GM21515 (cell line): ENCODE data around the gene PIWIL4.
"Not testable (repeated sequence)": the region's sequence is repeated elsewhere in the genome, so short reads cannot be mapped to it uniquely, and the experiment has no call there.

Source experiments
- ATAC-seq: cut with Tn5 transposase; IDR thresholded peaks from one replicate; pipeline ENCODE4 v1.9.1; 2021; ENCODE audit not compliant: unreplicated experiment

The PIWIL4 gene

DNA sequence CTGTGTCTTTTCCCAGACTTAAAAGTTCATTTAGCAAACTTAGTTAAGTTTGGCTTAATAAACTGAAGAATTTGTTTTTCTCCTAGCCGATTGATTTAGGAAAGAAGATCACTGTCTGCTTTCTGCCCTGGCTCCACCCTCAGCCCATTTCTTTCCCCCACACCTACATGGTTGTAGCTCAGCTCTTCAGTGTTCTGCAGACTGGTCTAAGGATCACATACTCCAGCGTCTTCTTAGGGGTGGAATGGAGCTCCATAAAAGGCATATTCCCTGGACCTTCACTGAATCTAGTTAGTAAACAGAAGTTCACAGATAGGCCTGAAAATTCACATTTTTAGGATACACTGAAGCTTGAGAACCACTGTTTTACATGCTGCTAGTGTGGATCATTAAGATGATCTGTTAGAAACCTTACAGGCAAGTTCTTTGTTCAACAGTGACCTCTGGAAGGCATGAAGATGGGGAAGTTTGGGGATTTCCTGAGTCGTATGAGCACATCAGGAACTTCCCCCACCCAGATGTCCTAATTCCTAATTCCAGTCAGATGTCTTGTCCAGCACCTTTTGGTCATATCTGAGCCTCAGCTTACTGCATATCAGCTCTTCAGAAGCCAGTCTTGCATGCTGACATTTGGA lies 16.8 kb downstream of the PIWIL4 start:
- ATAC-seq: no peak

DNA sequence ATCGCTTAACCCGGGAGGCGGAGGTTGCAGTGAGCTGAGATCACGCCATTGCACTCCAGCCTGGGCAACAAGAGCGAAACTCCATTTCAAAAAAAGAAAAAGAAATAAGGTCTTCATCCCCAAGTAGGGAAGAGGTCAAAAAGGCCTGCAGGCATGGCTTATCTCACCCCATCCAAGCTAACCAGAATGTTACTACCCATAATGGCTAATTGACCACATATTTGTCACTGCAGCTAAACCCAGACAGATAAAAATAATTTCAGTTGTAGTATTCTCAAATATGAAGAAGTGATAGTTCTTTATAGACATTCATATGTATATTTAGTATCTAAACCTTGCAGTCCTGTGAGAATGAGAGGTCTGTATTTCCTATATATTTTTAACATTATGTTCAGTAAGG lies 17.8 kb downstream of the PIWIL4 start:
- ATAC-seq: no peak

DNA sequence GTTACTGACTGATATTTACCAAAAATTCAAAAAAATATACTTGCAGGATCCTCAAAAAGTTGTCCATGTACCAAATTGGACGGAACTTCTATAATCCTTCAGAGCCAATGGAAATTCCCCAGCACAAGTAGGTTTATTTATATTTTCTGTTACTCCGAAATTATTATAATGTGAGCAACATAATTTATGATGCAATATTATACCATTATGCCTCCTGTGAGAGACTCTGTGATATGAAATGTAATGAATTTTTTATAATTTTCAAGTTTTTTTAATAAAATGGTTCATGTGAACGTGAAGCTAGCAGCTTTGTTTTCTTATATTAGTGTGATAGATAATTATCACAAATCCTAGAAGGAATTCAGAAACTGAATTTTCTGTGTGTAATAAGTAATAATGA lies 18.2 kb downstream of the PIWIL4 start:
- no peak for ATAC-seq

DNA sequence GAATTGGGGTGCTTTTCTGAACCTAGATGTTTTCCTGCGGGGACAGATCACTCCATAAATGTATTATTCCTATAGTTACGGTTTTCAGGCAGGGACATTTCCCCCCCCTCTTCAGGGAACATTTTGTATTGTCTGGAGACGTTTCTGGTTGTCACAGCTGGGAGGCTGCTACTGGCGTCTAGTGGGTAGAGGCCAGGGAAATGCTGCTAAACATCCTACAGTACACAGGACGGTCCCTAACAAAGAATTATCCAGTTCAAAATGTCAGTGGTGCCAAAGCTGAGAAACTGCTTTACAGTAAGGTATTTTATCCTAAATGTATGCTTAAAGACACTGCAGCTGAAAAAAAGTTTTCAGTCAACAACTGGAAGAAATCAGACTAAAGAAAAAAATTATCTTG lies 19.4 kb downstream of the PIWIL4 start:
- ATAC-seq: no peak

- ATAC-seq: no peak
Measured at GRCh38 chr11:94586978-94587377, 19.8 kb downstream of the PIWIL4 start.

- ATAC-seq: no peak
Measured at GRCh38 chr11:94588366-94588942, 21.3 kb downstream of the PIWIL4 start.

- no peak for ATAC-seq
Measured at GRCh38 chr11:94590352-94591041, 23.3 kb downstream of the PIWIL4 start.

DNA sequence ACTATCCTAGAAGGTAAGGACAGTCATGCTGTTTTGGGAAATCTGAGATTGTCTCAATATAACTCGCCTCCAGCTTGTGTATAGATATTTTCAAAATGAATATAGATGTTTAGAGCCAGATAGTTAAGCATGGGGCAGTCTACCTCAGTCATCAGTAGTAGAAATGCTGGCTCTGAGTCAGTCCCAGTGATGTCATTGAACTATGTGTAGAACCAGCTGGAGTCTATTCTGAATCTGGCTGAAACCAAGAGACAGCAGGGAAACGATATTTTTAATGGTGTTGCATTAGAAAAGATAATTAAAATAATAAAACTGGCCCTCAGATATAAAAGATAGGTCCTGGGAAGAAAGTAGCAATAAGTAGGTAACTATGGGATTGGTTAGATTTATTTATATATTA lies 25.9 kb downstream of the PIWIL4 start:
- peak; percentile 58 for ATAC-seq

DNA sequence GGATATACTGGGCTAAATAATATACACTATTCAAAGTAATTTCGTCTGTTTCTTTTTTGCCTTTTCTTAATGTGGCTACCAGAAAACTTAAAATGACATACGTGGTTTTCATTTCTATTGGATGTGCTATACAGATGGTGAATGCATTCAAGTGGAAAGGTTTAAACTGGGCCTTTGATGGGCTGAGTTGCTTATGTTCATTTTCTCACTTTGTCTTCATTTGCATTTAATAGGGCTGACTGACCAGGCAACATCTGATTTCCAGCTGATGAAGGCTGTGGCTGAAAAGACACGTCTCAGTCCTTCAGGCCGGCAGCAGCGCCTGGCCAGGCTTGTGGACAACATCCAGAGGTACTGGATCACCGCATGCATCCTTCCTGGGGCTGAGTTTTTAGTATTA lies 27.9 kb downstream of the PIWIL4 start:
- ATAC-seq: peak; percentile 45

DNA sequence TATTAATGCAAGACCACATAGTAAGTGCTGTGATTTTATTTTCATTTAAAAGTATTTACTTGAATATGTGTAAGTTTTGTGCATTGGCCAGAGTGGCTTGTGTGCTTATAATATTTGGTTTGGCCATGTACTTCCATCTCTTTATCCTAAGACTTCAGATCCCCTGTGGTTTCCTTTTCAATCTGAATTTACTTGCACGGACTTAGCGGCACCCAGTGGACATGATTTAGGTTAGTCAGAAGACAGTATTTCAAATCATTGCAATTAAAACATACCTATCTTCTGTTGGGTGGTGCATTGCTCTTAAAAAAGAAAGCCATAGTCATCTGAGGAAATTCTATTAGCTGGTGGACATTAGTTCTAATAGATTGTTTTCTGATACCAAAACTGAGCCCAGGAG lies 30.7 kb downstream of the PIWIL4 start:
- ATAC-seq: no peak

- ATAC-seq: no peak
Measured at GRCh38 chr11:94599510-94599909, 32.3 kb downstream of the PIWIL4 start.

DNA sequence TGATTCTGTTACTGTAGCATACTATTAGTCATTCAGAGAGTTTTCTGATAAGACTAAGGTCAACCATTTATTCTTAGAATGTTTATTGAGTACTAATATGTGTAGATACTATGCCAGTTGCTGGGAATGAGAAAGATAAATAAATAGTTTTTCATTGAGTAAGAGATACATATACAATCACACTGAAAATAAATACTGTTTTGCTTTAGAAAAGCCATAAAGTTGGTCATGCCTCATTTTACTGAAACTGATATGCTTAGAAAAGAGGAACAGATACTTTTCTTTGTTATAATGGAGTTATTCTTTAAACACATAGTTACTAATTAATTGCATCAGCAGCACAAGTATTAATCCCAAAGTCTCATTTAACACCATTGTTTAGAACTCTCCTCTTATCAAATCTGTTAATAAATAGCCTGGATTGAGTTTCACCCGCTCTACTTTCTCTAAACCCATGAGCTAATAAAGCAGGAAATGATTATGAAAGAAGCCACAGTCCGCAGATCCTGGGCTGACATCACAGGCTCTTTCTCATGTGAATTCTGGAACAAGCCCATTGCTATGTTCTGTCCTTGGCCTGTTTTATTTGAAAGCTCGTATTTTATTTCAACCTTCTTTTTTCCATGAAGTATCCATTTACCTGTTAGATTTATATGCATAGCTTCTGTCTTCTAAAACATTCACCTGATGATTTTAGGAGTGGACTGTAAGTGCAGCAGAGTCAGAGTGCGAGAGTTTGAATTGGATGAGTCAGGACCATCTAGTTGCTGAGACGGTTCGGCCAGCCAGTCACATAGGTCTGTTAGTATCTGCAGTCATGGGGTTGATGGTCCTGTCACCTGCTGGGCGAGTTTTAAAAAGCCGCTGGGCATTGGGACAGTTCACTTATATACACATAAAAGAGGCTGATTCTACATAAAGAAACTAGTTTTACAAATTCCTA lies 35.5 kb downstream of the PIWIL4 start:
- ATAC-seq: peak; percentile 82

DNA sequence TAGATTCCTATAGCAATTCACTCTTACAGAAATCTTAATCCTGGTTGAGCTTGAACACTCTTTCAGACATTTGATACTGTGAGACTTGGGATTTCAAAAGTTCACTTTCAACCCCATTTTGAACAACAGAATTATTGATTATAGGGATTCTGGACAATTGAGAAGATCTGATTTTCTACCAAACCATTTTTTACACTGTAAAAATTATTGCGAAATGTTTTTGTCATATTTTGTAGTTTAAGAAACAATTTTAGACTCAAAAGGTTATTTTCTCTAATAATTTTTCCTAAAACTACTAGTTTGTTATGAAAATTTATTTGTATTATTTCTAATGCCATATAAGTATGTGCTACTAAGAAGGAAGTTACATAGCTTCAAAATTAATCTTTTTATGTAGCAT lies 36.4 kb downstream of the PIWIL4 start:
- no peak for ATAC-seq

- ATAC-seq: no peak
Measured at GRCh38 chr11:94604482-94604881, 37.3 kb downstream of the PIWIL4 start.

GRCh38 chr11:94613120-94613519 lies 46.0 kb downstream of the PIWIL4 start:
- no peak for ATAC-seq

GRCh38 chr11:94623120-94623735 lies 56.1 kb downstream of the PIWIL4 start:
- ATAC-seq: no peak

GRCh38 chr11:94625422-94625821 lies 58.3 kb downstream of the PIWIL4 start:
- ATAC-seq: not testable (repeated sequence)

DNA sequence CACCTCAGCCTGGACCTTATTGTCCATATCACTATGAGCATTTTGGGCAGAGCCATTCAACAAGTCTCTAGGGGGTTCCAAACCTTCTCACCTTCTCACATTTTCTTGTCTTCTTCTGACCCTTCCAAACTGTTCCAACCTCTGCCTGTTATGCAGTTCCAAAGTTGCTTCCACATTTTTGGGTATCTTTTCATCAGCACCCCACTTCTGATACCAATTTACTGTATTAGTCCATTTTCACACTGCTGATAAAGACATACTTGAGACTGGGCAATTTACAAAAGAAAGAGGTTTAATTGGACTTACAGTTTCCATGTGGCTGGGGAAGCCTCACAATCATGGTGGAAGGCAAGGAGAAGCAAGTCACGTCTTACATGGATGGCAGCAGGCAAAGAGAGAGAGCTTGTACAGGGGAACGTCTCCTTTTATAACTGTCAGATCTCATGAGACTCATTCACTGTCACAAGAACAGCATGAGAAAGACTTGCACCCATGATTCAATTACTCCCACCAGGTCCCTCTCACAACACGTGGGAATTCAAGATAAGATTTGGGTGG lies 59.9 kb downstream of the PIWIL4 start:
- ATAC-seq: not testable (repeated sequence)

DNA sequence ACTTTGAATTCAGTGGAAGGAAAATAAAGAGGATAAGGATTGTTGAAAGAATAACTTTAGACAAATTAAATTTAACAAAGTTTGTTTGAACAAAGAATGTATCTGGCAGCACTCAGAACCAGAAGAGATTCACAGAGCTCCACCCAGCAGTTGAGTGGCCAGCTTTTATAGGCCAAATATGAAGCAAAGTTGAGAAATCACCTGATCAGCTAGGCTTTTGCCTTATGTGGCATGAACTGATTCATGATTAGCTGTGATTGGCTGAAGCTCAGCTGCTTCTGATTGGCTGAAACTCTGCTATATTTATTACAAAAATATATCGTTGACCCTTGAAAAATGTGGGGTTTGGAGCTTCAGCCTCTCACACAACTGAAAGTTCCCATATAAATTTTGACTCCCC lies 62.6 kb downstream of the PIWIL4 start:
- no peak for ATAC-seq

GRCh38 chr11:94630221-94630620 lies 63.1 kb downstream of the PIWIL4 start:
- no peak for ATAC-seq

GRCh38 chr11:94632356-94632755 lies 65.2 kb downstream of the PIWIL4 start:
- no peak for ATAC-seq
